Keratinocyte (primary cell): Measurements from ENCODE around the gene TBC1D4. TPM values are rescaled to one million over a fixed set of nuclear protein-coding genes. Genes with fewer than 3 reads are reported as not detected.

ENCODE experiments used
- DNase-seq: peaks from one replicate; pipeline ENCODE4 v3.0.0-alpha.2; 2011; ENCODE audit warnings: low read depth, missing footprints, low spot score
- FAIRE-seq: peaks from 2 replicates; lab custom pipeline; 2011; peaks lifted over from hg19 to GRCh38; lab: Jason Lieb, UNC
- H2AFZ ChIP-seq: 2 replicates; pipeline ENCODE4 v1.6.0; 2012; ENCODE audit warnings: low read length, control low read depth, inconsistent platforms; ENCODE audit not compliant: control insufficient read depth
- H3K27ac ChIP-seq: 2 replicates; pipeline ENCODE4 v1.5.1; 2011; ENCODE audit warnings: low read length; ENCODE audit not compliant: control insufficient read depth, insufficient read depth
- H3K27me3 ChIP-seq: 3 replicates; pipeline ENCODE4 v1.6.0; 2011; ENCODE audit warnings: low read length; ENCODE audit not compliant: control insufficient read depth, insufficient read depth; ENCODE audit errors: extremely low read depth
- H3K36me3 ChIP-seq, 2 experiments: 2 replicates in 1 of 2; 3 replicates in 1 of 2; pipeline ENCODE4 v1.5.1; 2011; ENCODE audit warnings: low read length in 2 of 2, mild to moderate bottlenecking in 1 of 2; ENCODE audit not compliant: control insufficient read depth in 2 of 2, insufficient read depth in 2 of 2; ENCODE audit errors: extremely low read depth in 1 of 2
- H3K4me1 ChIP-seq: 3 replicates; pipeline ENCODE4 v1.5.1; 2011; ENCODE audit warnings: low read length; ENCODE audit not compliant: control insufficient read depth, insufficient read depth; ENCODE audit errors: extremely low read depth
- H3K4me2 ChIP-seq: 3 replicates; pipeline ENCODE4 v1.6.0; 2011; ENCODE audit warnings: low read depth, low read length; ENCODE audit not compliant: control insufficient read depth, insufficient read depth; ENCODE audit errors: extremely low read depth
- H3K4me3 ChIP-seq, 3 experiments: fragments of 200-600 bp in 1 of 3; sonication (generic) in 1 of 3; 2 replicates in 2 of 3; 3 replicates in 1 of 3; pipeline ENCODE4 v1.5.1; 2011 to 2016; ENCODE audit warnings: low read length in 3 of 3, mild to moderate bottlenecking in 3 of 3, control low read depth in 2 of 3, inconsistent platforms in 1 of 3, low read depth in 1 of 3, mixed read lengths in 1 of 3, mixed run types in 1 of 3, moderate library complexity in 1 of 3; ENCODE audit not compliant: control insufficient read depth in 2 of 3, insufficient read depth in 2 of 3; ENCODE audit errors: extremely low read depth in 1 of 3
- H3K79me2 ChIP-seq: 2 replicates; pipeline ENCODE4 v1.6.0; 2012; ENCODE audit warnings: low read length; ENCODE audit not compliant: control insufficient read depth, insufficient read depth
- H3K9ac ChIP-seq: 3 replicates; pipeline ENCODE4 v1.6.0; 2011; ENCODE audit warnings: low read length; ENCODE audit not compliant: control insufficient read depth, insufficient read depth; ENCODE audit errors: extremely low read depth
- H3K9me1 ChIP-seq: 3 replicates; pipeline ENCODE4 v1.6.0; 2011; ENCODE audit warnings: low read length; ENCODE audit not compliant: control insufficient read depth, insufficient read depth; ENCODE audit errors: extremely low read depth
- H3K9me3 ChIP-seq: 2 replicates; pipeline ENCODE4 v1.5.1; 2012; ENCODE audit warnings: low read depth, low read length; ENCODE audit not compliant: control insufficient read depth
- H4K20me1 ChIP-seq: 3 replicates; pipeline ENCODE4 v1.6.0; 2011; ENCODE audit warnings: low read length; ENCODE audit not compliant: control insufficient read depth, insufficient read depth; ENCODE audit errors: extremely low read depth
- EZH2 ChIP-seq: IDR thresholded peaks from one replicate; pipeline ENCODE4 v1.6.1; 2012; ENCODE audit warnings: inconsistent platforms, mild to moderate bottlenecking, low read length, moderate library complexity
- dilution Hi-C: fragments of 300-500 bp; cut with MboI; formaldehyde crosslinking; loops from one replicate; pipeline ENCODE4 v1.7.0; 2020; ENCODE audit warnings: low sequenced_read_pairs; ENCODE audit not compliant: extremely low pct_ligation_motif_present
- polyA plus RNA-seq, 5 experiments: library from polyadenylated mRNA; depleted of rRNA in 3 of 5; stranded (reverse) in 3 of 5; stranded (forward) in 1 of 5; unstranded in 1 of 5; fragments of >200 nt; gene quantifications; 1 replicate in 1 of 5; 2 replicates in 3 of 5; 3 replicates in 1 of 5; pipeline versions ENCODE4 v1.2.1 to v1.2.3, GENCODE V29; 2011 to 2012; ENCODE audit warnings: missing spikeins in 2 of 5, low read depth in 1 of 5, low replicate concordance in 1 of 5
- TF ChIP-seq, protein P1 (sequence below), 3 experiments: IDR thresholded peaks in 1 of 3; conservative IDR thresholded peaks in 1 of 3; optimal IDR thresholded peaks in 1 of 3; 2 replicates in 2 of 3; 3 replicates in 1 of 3; pipeline versions ENCODE3 to v1.5.1; 2011; ENCODE audit warnings: low read length in 3 of 3, mild to moderate bottlenecking in 3 of 3, moderate library complexity in 2 of 3, control low read depth in 1 of 3, inconsistent platforms in 1 of 3; ENCODE audit not compliant: insufficient read depth in 2 of 3; ENCODE audit errors: extremely low read depth in 1 of 3

TBC1D4 gene
- polyA plus RNA-seq, 1 donor (not counting 4 experiments of a cell fraction or from before 2014, with no cell fraction given): 14.2 TPM

DNA sequence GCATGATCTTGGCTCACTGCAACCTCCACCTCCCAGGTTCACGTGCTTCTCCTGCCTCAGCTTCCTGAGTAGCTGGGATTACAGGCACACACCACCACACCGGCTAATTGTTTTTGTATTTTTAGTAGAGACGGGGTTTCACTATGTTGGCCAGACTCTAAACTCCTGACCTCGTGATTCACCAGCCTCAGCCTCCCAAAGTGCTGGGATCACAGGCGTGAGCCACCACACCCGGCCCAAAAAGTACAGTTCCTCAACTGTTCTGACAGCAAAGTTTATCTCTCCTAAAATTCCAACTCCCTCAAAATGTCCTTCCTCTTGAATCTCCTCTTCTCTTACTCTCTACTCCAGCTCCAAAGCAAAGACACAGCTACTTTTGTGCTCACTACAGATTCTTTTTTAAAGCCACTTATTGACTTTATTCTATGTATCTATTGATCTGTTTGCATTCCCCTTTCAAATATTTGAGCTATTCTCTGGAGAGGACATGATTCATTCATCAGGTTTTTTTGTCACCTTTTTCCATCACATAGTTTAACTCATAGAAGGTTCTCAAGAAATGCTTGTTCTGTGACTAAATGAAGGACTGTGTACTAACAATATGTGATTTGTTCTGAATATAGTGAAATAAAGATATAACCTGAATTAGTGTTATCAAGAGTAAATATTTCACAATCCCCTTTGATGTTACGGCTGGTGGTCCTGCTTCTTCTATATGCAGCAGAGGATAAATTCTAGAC, 142.2 kb downstream of the TBC1D4 start:
- Histone ChIP-seq H3K27me3 (no peaks in the 10 kb centered on the region), H3K36me3 (peaks cover 4% of the 10 kb centered on the region in 2 experiments), H3K9me3 (no peaks in the 10 kb centered on the region), H3K79me2 (no peaks in the 10 kb centered on the region), H3K27ac (no peak overlapping the region), H3K4me3 (no peak overlapping the region), H2AFZ (no peak overlapping the region), H3K4me2 (no peak overlapping the region), H3K9me1 (no peaks in the 10 kb centered on the region), H3K9ac (no peak overlapping the region), H4K20me1 (no peaks in the 10 kb centered on the region), H3K4me1 (no peaks in the 10 kb centered on the region)
- DNase-seq (no peak), FAIRE-seq (no peak)
- TF ChIP-seq EZH2: no peak
- TF ChIP-seq, protein P1, sequence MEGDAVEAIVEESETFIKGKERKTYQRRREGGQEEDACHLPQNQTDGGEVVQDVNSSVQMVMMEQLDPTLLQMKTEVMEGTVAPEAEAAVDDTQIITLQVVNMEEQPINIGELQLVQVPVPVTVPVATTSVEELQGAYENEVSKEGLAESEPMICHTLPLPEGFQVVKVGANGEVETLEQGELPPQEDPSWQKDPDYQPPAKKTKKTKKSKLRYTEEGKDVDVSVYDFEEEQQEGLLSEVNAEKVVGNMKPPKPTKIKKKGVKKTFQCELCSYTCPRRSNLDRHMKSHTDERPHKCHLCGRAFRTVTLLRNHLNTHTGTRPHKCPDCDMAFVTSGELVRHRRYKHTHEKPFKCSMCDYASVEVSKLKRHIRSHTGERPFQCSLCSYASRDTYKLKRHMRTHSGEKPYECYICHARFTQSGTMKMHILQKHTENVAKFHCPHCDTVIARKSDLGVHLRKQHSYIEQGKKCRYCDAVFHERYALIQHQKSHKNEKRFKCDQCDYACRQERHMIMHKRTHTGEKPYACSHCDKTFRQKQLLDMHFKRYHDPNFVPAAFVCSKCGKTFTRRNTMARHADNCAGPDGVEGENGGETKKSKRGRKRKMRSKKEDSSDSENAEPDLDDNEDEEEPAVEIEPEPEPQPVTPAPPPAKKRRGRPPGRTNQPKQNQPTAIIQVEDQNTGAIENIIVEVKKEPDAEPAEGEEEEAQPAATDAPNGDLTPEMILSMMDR (optimal IDR thresholded peaks at IDR 0.05 in 1 of 3, IDR thresholded peaks at IDR 0.05 in 1 of 3, conservative IDR thresholded peaks at IDR 0.05 in 1 of 3; ENCODE audit: extremely low read depth in 1 of 3, insufficient read depth in 2 of 3, low read length in 3 of 3): no peak
- dilution Hi-C loops: no loop called here

- Histone ChIP-seq H3K4me1 (peaks cover 12% of the 10 kb centered on the region), H3K27me3 (no peaks in the 10 kb centered on the region), H3K36me3 (peaks cover 0 to 2% of the 10 kb centered on the region in 2 experiments), H2AFZ (no peak overlapping the region), H3K4me2 (no peak overlapping the region), H3K79me2 (no peaks in the 10 kb centered on the region), H3K4me3 (no peak overlapping the region), H3K9ac (no peak overlapping the region), H3K27ac (no peak overlapping the region), H3K9me3 (no peaks in the 10 kb centered on the region), H4K20me1 (no peaks in the 10 kb centered on the region), H3K9me1 (no peaks in the 10 kb centered on the region)
- TF ChIP-seq, protein P1 (optimal IDR thresholded peaks at IDR 0.05 in 1 of 3, IDR thresholded peaks at IDR 0.05 in 1 of 3, conservative IDR thresholded peaks at IDR 0.05 in 1 of 3; ENCODE audit: extremely low read depth in 1 of 3, insufficient read depth in 2 of 3, low read length in 3 of 3): no peak
- no peak for TF ChIP-seq EZH2
- FAIRE-seq: no peak
- no peak for DNase-seq
- dilution Hi-C loops: no loop called here
These were observed 147.1 kb downstream of the TBC1D4 start for GRCh38 chr13:75334634-75335447.
